Stomach (tissue), 9 donors: ENCODE data around the gene SHISA6. TPM values are rescaled to one million over a fixed set of nuclear protein-coding genes. Genes with fewer than 3 reads are reported as not detected.

ENCODE experiments used
- DNase-seq, 2 donors: peaks; one replicate each; pipeline versions ENCODE4 v3.0.0 to v3.0.0-alpha.2; 2013 to 2019
- H3K27ac ChIP-seq, 5 donors: fragments of 200-600 bp in 4 of 5; sonication (generic) in 4 of 5; one replicate each; pipeline ENCODE4 v1.5.1; 2013 to 2019; ENCODE audit warnings: mild to moderate bottlenecking in 1 of 5, moderate library complexity in 1 of 5
- H3K27me3 ChIP-seq, 3 donors: fragments of 200-600 bp; sonication (generic); one replicate each; pipeline ENCODE4 v1.5.1; 2017 to 2019; ENCODE audit warnings: mixed run types in 1 of 3
- H3K36me3 ChIP-seq, 4 donors: fragments of 200-600 bp; sonication (generic); 1 replicate in 3 of 4; 2 replicates in 1 of 4; pipeline ENCODE4 v1.5.1; 2016 to 2019
- H3K4me1 ChIP-seq, 4 donors: fragments of 200-600 bp; sonication (generic); one replicate each; pipeline ENCODE4 v1.5.1; 2016 to 2019
- H3K4me3 ChIP-seq, 4 donors: fragments of 200-600 bp; sonication (generic) in 3 of 4; one replicate each; pipeline ENCODE4 v1.5.1; 2016 to 2019; ENCODE audit warnings: mild to moderate bottlenecking in 1 of 4
- H3K9me3 ChIP-seq, 4 donors: fragments of 200-600 bp; sonication (generic); one replicate each; pipeline ENCODE4 v1.5.1; 2016 to 2019
- CTCF ChIP-seq, 7 experiments: fragments of 450-650 bp in 4 of 7; fragments of 200-600 bp in 3 of 7; sonication (generic) in 3 of 7; IDR thresholded peaks; one replicate each; pipeline ENCODE4 v1.5.1; 2016 to 2019; ENCODE audit warnings: antibody characterized with exemption in 7 of 7, control low read depth in 2 of 7, mild to moderate bottlenecking in 1 of 7
- EP300 ChIP-seq: sonication (generic); formaldehyde crosslinking; IDR thresholded peaks from one replicate; pipeline ENCODE4 v1.6.1; 2017; ENCODE audit warnings: antibody characterized with exemption
- POLR2A ChIP-seq, 4 donors: fragments of 450-650 bp; IDR thresholded peaks; one replicate each; pipeline ENCODE4 v1.6.1; 2016; ENCODE audit warnings: antibody characterized with exemption in 4 of 4, control low read depth in 2 of 4, mild to moderate bottlenecking in 1 of 4, moderate library complexity in 1 of 4
- POLR2AphosphoS5 ChIP-seq, 3 donors: sonication (generic); formaldehyde crosslinking; IDR thresholded peaks; one replicate each; pipeline ENCODE4 v1.6.1; 2016; ENCODE audit warnings: antibody characterized with exemption in 3 of 3
- WGBS, 5 donors: extraction: QIAGEN DNeasy Blood & Tissue Kit in 3 of 5; methylation state at CpG; one replicate each; pipeline versions ENCODE4 v1.1.5 to v1.1.7; 2013 to 2018; 5-methylcytosine and 5-hydroxymethylcytosine counted together
- intact Hi-C: fragments of 100-400 bp; cut with DNase I; formaldehyde crosslinking; loops from one replicate; pipeline ENCODE4 v1.15.1; 2023; ENCODE audit warnings: low total_unique reads
- polyA plus RNA-seq, 3 donors: library from polyadenylated mRNA; stranded (reverse); fragments of 200-250 nt; gene quantifications; one replicate each; pipeline ENCODE4 v1.2.3, GENCODE V29; 2013
- total RNA-seq, 5 donors: library from RNA; depleted of rRNA; stranded (reverse); fragments of >200 nt; gene quantifications; one replicate each; pipeline versions ENCODE4 v1.1.0 to v1.2.3, GENCODE V29; 2014 to 2016
- donor health status: healthy with polysubstance abuse.
- donor health status: Bipolar disorder and iron deficiency.
- donor health status: healthy.

Gene SHISA6
- total and polyA plus RNA-seq, 8 donors, result 0.15 to 3.6 (median 1.3) TPM; not detected in 1

- Histone ChIP-seq H3K27me3 (no peaks in the 10 kb centered on the region), H3K36me3 (no peaks in the 10 kb centered on the region), H3K4me1 (no peaks in the 10 kb centered on the region), H3K9me3 (peaks cover 0 to under 1% (median 0%) of the 10 kb centered on the region in 4 donors), H3K4me3 (no peak overlapping the region), H3K27ac (no peak overlapping the region)
- DNase-seq, result no peak
- intact Hi-C loops, result no loop called here
- TF ChIP-seq EP300 (no peak), POLR2AphosphoS5 (IDR thresholded peaks at IDR 0.05) (no peak), CTCF (IDR thresholded peaks at IDR 0.05) (no peak), POLR2A (IDR thresholded peaks at IDR 0.05) (no peak)
- WGBS, 5 donors, result 87 to 97% (median 94%) methylated on average over 3 of the region's 3 CpGs
Measured at GRCh38 chr17:11418342-11418741, 177.3 kb downstream of the SHISA6 start.

GRCh38 chr17:11430751-11431150, 189.7 kb downstream of the SHISA6 start:
- no peaks in the 10 kb centered on the region for H3K4me1 ChIP-seq
- DNase-seq, result no peak
- intact Hi-C loops, result no loop called here
- H3K27ac ChIP-seq, result no peak overlapping the region
- WGBS, 5 donors, result 83 to 93% (median 91%) methylated on average over 6 of the region's 6 CpGs
- H3K27me3 ChIP-seq, result no peaks in the 10 kb centered on the region
- TF ChIP-seq CTCF (IDR thresholded peaks at IDR 0.05) (no peak), EP300 (no peak), POLR2A (IDR thresholded peaks at IDR 0.05) (no peak), POLR2AphosphoS5 (IDR thresholded peaks at IDR 0.05) (no peak)
- H3K9me3 ChIP-seq, result peaks cover 0 to 23% (median 2%) of the 10 kb centered on the region in 4 donors
- H3K4me3 ChIP-seq, result no peak overlapping the region
- H3K36me3 ChIP-seq, result no peaks in the 10 kb centered on the region

- H3K4me3 ChIP-seq, result no peak overlapping the region
- intact Hi-C loops, result no loop called here
- 65 to 89% (median 85%) methylated on average over 4 of the region's 4 CpGs for WGBS, 5 donors
- no peaks in the 10 kb centered on the region for H3K36me3 ChIP-seq
- H3K9me3 ChIP-seq, result peaks cover 0 to 2% (median 0%) of the 10 kb centered on the region in 4 donors
- H3K27ac ChIP-seq, result no peak overlapping the region
- no peaks in the 10 kb centered on the region for H3K4me1 ChIP-seq
- H3K27me3 ChIP-seq, result no peaks in the 10 kb centered on the region
- TF ChIP-seq CTCF (IDR thresholded peaks at IDR 0.05), result no peak
- no peak for TF ChIP-seq EP300
- TF ChIP-seq POLR2A (IDR thresholded peaks at IDR 0.05), result no peak
- TF ChIP-seq POLR2AphosphoS5 (IDR thresholded peaks at IDR 0.05), result no peak
- no peak for DNase-seq
Measured at GRCh38 chr17:11438673-11439072, 197.7 kb downstream of the SHISA6 start.

GRCh38 chr17:11441004-11441403, 200.0 kb downstream of the SHISA6 start:
- Histone ChIP-seq H3K27ac (no peak overlapping the region), H3K4me3 (no peak overlapping the region), H3K36me3 (no peaks in the 10 kb centered on the region), H3K9me3 (no peaks in the 10 kb centered on the region), H3K27me3 (no peaks in the 10 kb centered on the region), H3K4me1 (no peaks in the 10 kb centered on the region)
- no peak for DNase-seq
- WGBS, 5 donors, result 50 to 95% (median 68%) methylated on average over 1 of the region's 1 CpG
- TF ChIP-seq POLR2AphosphoS5 (IDR thresholded peaks at IDR 0.05), result no peak
- no peak for TF ChIP-seq POLR2A (IDR thresholded peaks at IDR 0.05)
- no peak for TF ChIP-seq EP300
- TF ChIP-seq CTCF (IDR thresholded peaks at IDR 0.05), result no peak
- intact Hi-C loops, result no loop called here
